Effector memory CD8-positive, alpha-beta T cell (primary cell): ENCODE data around the gene FAF1.

Source experiments
- ATAC-seq: fragments of 150-1000 bp; cut with Tn5 transposase; replicated peaks from 2 replicates; pipeline ENCODE4 v1.10.0; 2021; ENCODE audit warnings: mild to moderate bottlenecking, moderate library complexity
- DNase-seq, 3 experiments: peaks; one replicate each; pipeline ENCODE4 v3.0.0; 2021
- H3K27ac Mint-ChIP-seq, 2 donors: one replicate each; pipeline ENCODE4 v1.8.0; 2022; ENCODE audit warnings: mild to moderate bottlenecking in 2 of 2, mixed read lengths in 2 of 2, moderate library complexity in 2 of 2
- H3K27me3 Mint-ChIP-seq, 2 donors: one replicate each; pipeline ENCODE4 v1.8.0; 2022; ENCODE audit warnings: mixed read lengths in 2 of 2
- H3K36me3 Mint-ChIP-seq: one replicate; pipeline ENCODE4 v1.8.0; 2022; ENCODE audit warnings: mild to moderate bottlenecking, moderate library complexity, mixed read lengths; ENCODE audit not compliant: insufficient read depth
- H3K4me1 Mint-ChIP-seq, 2 donors: one replicate each; pipeline ENCODE4 v1.8.0; 2022; ENCODE audit warnings: low read depth in 2 of 2, mixed read lengths in 2 of 2
- H3K4me3 Mint-ChIP-seq, 2 donors: one replicate each; pipeline ENCODE4 v1.8.0; 2022; ENCODE audit warnings: mild to moderate bottlenecking in 2 of 2, mixed read lengths in 2 of 2, moderate library complexity in 2 of 2
- H3K9me3 Mint-ChIP-seq, 2 donors: one replicate each; pipeline ENCODE4 v1.8.0; 2022; ENCODE audit warnings: mixed read lengths in 2 of 2

FAF1 gene

GRCh38 chr1:50986653-50987052 lies 26.6 kb upstream of the FAF1 start:
- no peak for ATAC-seq
- peaks cover 6% of the 10 kb centered on the region for H3K36me3 Mint-ChIP-seq
- H3K27me3 Mint-ChIP-seq: no peaks in the 10 kb centered on the region
- no peaks in the 10 kb centered on the region for H3K9me3 Mint-ChIP-seq
- no peak for DNase-seq
- H3K27ac Mint-ChIP-seq: peak overlapping the region in 1 of 2 donors; percentile 16
- H3K4me1 Mint-ChIP-seq: peaks cover 0 to 3% of the 10 kb centered on the region in 2 donors
- no peak overlapping the region for H3K4me3 Mint-ChIP-seq

DNA sequence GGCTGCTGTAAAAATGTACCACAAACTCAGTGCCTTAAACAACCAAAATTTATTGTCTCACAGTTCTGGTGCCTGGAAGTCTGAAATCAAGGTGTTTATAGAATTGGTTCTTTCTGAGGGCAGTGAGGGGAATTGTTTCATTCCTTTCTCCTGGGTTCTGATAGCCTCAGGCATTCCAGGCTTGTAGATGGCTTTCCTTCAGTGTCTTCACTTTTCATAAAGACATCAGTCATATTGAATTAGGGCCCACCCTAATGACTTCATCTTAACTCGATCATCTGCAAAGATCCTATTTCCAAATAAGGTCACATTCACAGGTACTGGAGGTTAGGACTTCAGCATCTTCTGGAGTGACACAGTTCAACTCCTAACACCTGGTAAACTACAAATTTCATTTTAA lies 25.0 kb upstream of the FAF1 start:
- Mint-ChIP-seq H3K4me3 (no peak overlapping the region), H3K36me3 (peaks cover 6% of the 10 kb centered on the region), H3K4me1 (peaks cover 0 to 3% of the 10 kb centered on the region in 2 donors), H3K9me3 (no peaks in the 10 kb centered on the region), H3K27ac (peak overlapping the region; percentile 35 to 50), H3K27me3 (no peaks in the 10 kb centered on the region)
- no peak for DNase-seq
- ATAC-seq: no peak

- DNase-seq: no peak
- peaks cover 6% of the 10 kb centered on the region for H3K36me3 Mint-ChIP-seq
- H3K27me3 Mint-ChIP-seq: no peaks in the 10 kb centered on the region
- no peak for ATAC-seq
- no peaks in the 10 kb centered on the region for H3K9me3 Mint-ChIP-seq
- H3K4me1 Mint-ChIP-seq: peaks cover 7% of the 10 kb centered on the region in 2 donors
- H3K4me3 Mint-ChIP-seq: no peak overlapping the region
- no peak overlapping the region for H3K27ac Mint-ChIP-seq
These were observed 23.2 kb upstream of the FAF1 start for GRCh38 chr1:50983219-50983802.

DNA sequence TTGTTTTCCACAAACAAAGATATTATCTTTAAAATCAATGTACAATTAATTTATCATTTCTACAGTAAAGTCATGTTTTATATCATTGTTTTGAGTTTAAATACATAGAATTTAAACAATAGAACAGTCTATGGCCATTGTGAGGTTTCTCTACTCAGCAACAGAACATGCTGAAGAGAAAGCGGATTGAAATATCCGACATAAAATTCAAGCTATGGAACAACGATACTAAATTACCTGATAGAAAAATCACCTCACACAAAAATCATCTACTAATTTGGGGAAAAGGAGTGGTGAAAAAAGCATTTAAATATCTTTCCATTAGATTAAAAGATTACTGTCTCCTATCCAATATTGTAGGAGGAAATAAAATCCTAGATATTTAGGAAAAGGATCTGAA lies 22.5 kb upstream of the FAF1 start:
- Mint-ChIP-seq H3K4me1 (peaks cover 7 to 8% of the 10 kb centered on the region in 2 donors), H3K27me3 (no peaks in the 10 kb centered on the region), H3K27ac (no peak overlapping the region), H3K9me3 (no peaks in the 10 kb centered on the region), H3K4me3 (no peak overlapping the region), H3K36me3 (peaks cover 6% of the 10 kb centered on the region)
- ATAC-seq (no peak), DNase-seq (no peak)

DNA sequence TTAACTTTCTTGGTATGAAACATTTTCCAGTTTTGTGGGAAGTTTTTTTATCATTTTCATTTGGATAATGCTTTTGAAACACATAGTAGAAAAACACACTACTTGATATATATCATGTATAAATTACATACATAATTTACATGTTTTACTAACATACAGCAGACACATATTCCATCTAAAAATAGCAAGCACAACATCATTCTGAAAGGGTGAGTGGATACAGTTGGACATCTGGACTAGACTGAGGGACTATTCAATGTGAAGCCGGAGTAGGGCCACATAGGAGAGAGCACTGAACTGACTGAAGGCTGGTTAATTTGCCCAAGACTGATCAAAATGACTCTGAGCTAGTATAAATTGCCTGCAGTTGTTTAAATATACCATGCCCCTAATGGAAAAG lies 21.7 kb upstream of the FAF1 start:
- ATAC-seq (no peak), DNase-seq (no peak)
- Mint-ChIP-seq H3K4me3 (no peak overlapping the region), H3K4me1 (peaks cover 9 to 10% of the 10 kb centered on the region in 2 donors), H3K27ac (no peak overlapping the region), H3K27me3 (no peaks in the 10 kb centered on the region), H3K36me3 (peaks cover 6% of the 10 kb centered on the region), H3K9me3 (no peaks in the 10 kb centered on the region)

DNA sequence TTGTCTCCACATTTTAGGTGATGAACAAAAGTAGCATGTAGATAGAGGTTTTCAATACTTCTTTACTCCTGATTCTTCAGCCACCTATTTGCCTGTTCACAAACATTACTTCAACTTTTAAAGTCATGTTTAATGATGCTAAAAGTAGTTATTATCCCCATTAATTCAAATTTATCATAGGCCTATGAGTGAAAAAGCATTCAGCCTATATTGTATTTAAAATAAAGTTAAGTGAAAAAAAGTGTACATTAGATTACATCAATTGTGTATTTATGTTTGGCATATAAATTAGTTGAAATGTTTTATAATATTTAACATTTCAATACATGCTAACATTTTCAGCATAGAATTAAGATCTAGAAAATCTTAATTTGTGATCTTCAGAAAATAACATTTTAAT lies 20.4 kb upstream of the FAF1 start:
- no peak overlapping the region for H3K27ac Mint-ChIP-seq
- ATAC-seq (no peak), DNase-seq (no peak)
- no peaks in the 10 kb centered on the region for H3K27me3 Mint-ChIP-seq
- peaks cover 4% of the 10 kb centered on the region for H3K36me3 Mint-ChIP-seq
- peaks cover 14 to 17% of the 10 kb centered on the region in 2 donors for H3K4me1 Mint-ChIP-seq
- H3K9me3 Mint-ChIP-seq: no peaks in the 10 kb centered on the region
- no peak overlapping the region for H3K4me3 Mint-ChIP-seq

- H3K36me3 Mint-ChIP-seq: no peaks in the 10 kb centered on the region
- ATAC-seq: no peak
- no peak overlapping the region for H3K4me3 Mint-ChIP-seq
- no peaks in the 10 kb centered on the region for H3K27me3 Mint-ChIP-seq
- DNase-seq: no peak
- no peaks in the 10 kb centered on the region for H3K9me3 Mint-ChIP-seq
- H3K27ac Mint-ChIP-seq: no peak overlapping the region
- H3K4me1 Mint-ChIP-seq: peaks cover 14 to 17% of the 10 kb centered on the region in 2 donors
These were observed 19.9 kb upstream of the FAF1 start for GRCh38 chr1:50979937-50980336.

- Mint-ChIP-seq H3K36me3 (peaks cover under 1% of the 10 kb centered on the region), H3K4me1 (peaks cover 14 to 17% of the 10 kb centered on the region in 2 donors), H3K27me3 (no peaks in the 10 kb centered on the region), H3K4me3 (peak overlapping the region; percentile 87 to 89), H3K9me3 (no peaks in the 10 kb centered on the region), H3K27ac (peak overlapping the region; percentile 83 to 88)
- no peak for DNase-seq
- ATAC-seq: peak; percentile 33
These were observed 19.1 kb upstream of the FAF1 start for GRCh38 chr1:50978852-50979781.

GRCh38 chr1:50978144-50978851 lies 18.2 kb upstream of the FAF1 start:
- Mint-ChIP-seq H3K36me3 (peaks cover 8% of the 10 kb centered on the region), H3K9me3 (no peaks in the 10 kb centered on the region), H3K4me1 (peaks cover 14 to 17% of the 10 kb centered on the region in 2 donors), H3K27ac (peak overlapping the region; percentile 83 to 88), H3K4me3 (peak overlapping the region; percentile 87 to 89), H3K27me3 (no peaks in the 10 kb centered on the region)
- ATAC-seq: peak; percentile 34
- DNase-seq: peak in 2 of 3 experiments; percentile 7 to 9

GRCh38 chr1:50977575-50978143 lies 17.6 kb upstream of the FAF1 start:
- no peaks in the 10 kb centered on the region for H3K9me3 Mint-ChIP-seq
- peak overlapping the region; percentile 76 to 83 for H3K27ac Mint-ChIP-seq
- H3K4me3 Mint-ChIP-seq: peak overlapping the region; percentile 87 to 89
- no peaks in the 10 kb centered on the region for H3K27me3 Mint-ChIP-seq
- ATAC-seq: peak; percentile 50
- H3K4me1 Mint-ChIP-seq: peaks cover 14 to 17% of the 10 kb centered on the region in 2 donors
- H3K36me3 Mint-ChIP-seq: peaks cover 8% of the 10 kb centered on the region
- peak in 2 of 3 experiments; percentile 6 to 16 for DNase-seq

GRCh38 chr1:50976890-50977574 lies 17.0 kb upstream of the FAF1 start:
- Mint-ChIP-seq H3K9me3 (no peaks in the 10 kb centered on the region), H3K36me3 (peaks cover 8% of the 10 kb centered on the region), H3K27ac (peak overlapping the region; percentile 76 to 83), H3K4me3 (peak overlapping the region; percentile 87 to 89), H3K4me1 (peaks cover 16 to 17% of the 10 kb centered on the region in 2 donors), H3K27me3 (no peaks in the 10 kb centered on the region)
- ATAC-seq (peak; percentile 71), DNase-seq (peak in 2 of 3 experiments; percentile 8)

- no peaks in the 10 kb centered on the region for H3K27me3 Mint-ChIP-seq
- no peak for DNase-seq
These were observed 16.2 kb upstream of the FAF1 start for GRCh38 chr1:50976111-50976889.

More at GRCh38 chr1:50976111-50976889, 16.2 kb upstream of the FAF1 start:
- ATAC-seq: peak; percentile 10
- Mint-ChIP-seq H3K27ac (peak overlapping the region; percentile 76 to 83), H3K4me3 (peak overlapping the region; percentile 87 to 89), H3K4me1 (peaks cover 17% of the 10 kb centered on the region in 2 donors), H3K36me3 (peaks cover 8% of the 10 kb centered on the region), H3K9me3 (no peaks in the 10 kb centered on the region)
